Ishikawa (cell line): Measurements from ENCODE around the gene SGK1.

ENCODE experiments used
- FOXM1 ChIP-seq: IDR thresholded peaks from 2 replicates; pipeline ENCODE4 v1.6.1; 2012; ENCODE audit warnings: low read depth, borderline replicate concordance
- NFIC ChIP-seq: IDR thresholded peaks from 2 replicates; pipeline ENCODE4 v1.6.1; 2012
- RAD21 ChIP-seq: IDR thresholded peaks from 2 replicates; pipeline ENCODE4 v1.6.1; 2012; ENCODE audit warnings: low read depth
- TCF12 ChIP-seq: IDR thresholded peaks from 2 replicates; pipeline ENCODE4 v1.6.1; 2012; ENCODE audit warnings: low read depth
- TF ChIP-seq, protein P1 (sequence below): IDR thresholded peaks from 2 replicates; pipeline ENCODE4 v1.6.1; 2012

DNA sequence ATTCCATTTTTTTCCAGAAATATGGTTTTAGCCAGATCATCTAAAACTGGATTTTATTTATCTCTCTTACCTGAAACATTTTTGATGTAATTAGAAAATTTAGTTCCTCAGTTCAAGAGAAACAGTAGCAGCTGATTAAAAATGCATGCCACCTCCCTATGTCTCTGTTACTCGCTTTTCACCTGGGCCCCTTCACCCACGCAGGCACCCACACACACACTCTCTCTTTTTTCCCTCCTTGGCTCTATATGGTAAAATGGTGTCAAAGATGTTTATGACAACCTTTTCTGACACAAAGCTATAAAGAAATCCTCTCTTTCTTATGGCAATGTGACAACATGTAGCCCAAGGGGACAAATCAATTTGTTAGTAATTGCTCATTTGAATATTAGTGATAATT lies 5.8 kb upstream of the SGK1 start:
- no peak for TF ChIP-seq RAD21
- TF ChIP-seq, protein P1, sequence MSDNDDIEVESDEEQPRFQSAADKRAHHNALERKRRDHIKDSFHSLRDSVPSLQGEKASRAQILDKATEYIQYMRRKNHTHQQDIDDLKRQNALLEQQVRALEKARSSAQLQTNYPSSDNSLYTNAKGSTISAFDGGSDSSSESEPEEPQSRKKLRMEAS = no peak
- TF ChIP-seq FOXM1 = no peak
- TF ChIP-seq TCF12 = no peak
- TF ChIP-seq NFIC = no peak
